Subcutaneous abdominal adipose tissue (tissue), 5 donors: ENCODE data around the gene TMEM91.
"Not testable (repeated sequence)": the region's sequence is repeated elsewhere in the genome, so short reads cannot be mapped to it uniquely, and the experiment has no call there.

Experiments
- H3K27ac ChIP-seq: one replicate; pipeline ENCODE4 v1.7.0; 2013; ENCODE audit warnings: low read depth, mild to moderate bottlenecking, inconsistent platforms, low read length, moderate library complexity
- H3K27me3 ChIP-seq, 5 donors: one replicate each; pipeline ENCODE4 v1.7.0; 2013; ENCODE audit warnings: low read length in 5 of 5, inconsistent platforms in 1 of 5; ENCODE audit not compliant: control insufficient read depth in 5 of 5, insufficient read depth in 4 of 5
- H3K36me3 ChIP-seq, 5 donors: one replicate each; pipeline ENCODE4 v1.7.0; 2013; ENCODE audit warnings: low read length in 5 of 5; ENCODE audit not compliant: control insufficient read depth in 5 of 5, insufficient read depth in 5 of 5
- H3K4me1 ChIP-seq, 5 donors: one replicate each; pipeline ENCODE4 v1.7.0; 2013; ENCODE audit warnings: low read length in 5 of 5, mild to moderate bottlenecking in 3 of 5, moderate library complexity in 1 of 5; ENCODE audit not compliant: control insufficient read depth in 5 of 5, insufficient read depth in 5 of 5
- H3K4me3 ChIP-seq, 5 donors: one replicate each; pipeline ENCODE4 v1.7.0; 2013; ENCODE audit warnings: low read length in 5 of 5, low read depth in 1 of 5
- H3K9ac ChIP-seq, 5 donors: one replicate each; pipeline ENCODE4 v1.7.0; 2013; ENCODE audit warnings: low read length in 5 of 5, mild to moderate bottlenecking in 4 of 5, moderate library complexity in 3 of 5
- H3K9me3 ChIP-seq, 5 donors: one replicate each; pipeline ENCODE4 v1.7.0; 2013; ENCODE audit warnings: low read length in 5 of 5; ENCODE audit not compliant: control insufficient read depth in 5 of 5
- donor health status: healthy.
- donor health status: healthy.
- donor health status: healthy.
- donor health status: healthy.
- donor health status: healthy.

The TMEM91 gene

DNA sequence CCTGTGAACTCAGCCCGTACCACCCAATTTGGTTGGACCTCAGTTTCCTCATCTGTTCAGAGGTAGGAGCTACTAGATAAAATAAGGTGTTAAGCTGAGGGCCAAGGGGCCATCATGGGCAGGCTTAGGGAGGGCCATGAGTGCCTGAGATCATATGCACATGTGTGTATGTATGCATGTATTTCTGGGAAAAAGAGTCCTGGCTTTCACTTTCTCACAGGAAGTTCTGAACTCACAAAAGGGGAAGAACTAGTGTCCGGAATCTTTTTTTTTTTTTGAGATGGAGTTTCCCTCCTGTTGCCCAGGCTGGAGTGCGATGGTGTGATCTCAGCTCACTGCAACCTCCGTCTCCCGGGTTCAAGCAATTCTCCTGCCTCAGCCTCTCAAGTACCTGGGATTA, 41.5 kb upstream of the TMEM91 start:
- no peak overlapping the region for H3K4me3 ChIP-seq
- peak overlapping the region; percentile 23 for H3K27ac ChIP-seq
- H3K36me3 ChIP-seq: peaks cover 0 to 40% (median 16%) of the 10 kb centered on the region in 5 donors

DNA sequence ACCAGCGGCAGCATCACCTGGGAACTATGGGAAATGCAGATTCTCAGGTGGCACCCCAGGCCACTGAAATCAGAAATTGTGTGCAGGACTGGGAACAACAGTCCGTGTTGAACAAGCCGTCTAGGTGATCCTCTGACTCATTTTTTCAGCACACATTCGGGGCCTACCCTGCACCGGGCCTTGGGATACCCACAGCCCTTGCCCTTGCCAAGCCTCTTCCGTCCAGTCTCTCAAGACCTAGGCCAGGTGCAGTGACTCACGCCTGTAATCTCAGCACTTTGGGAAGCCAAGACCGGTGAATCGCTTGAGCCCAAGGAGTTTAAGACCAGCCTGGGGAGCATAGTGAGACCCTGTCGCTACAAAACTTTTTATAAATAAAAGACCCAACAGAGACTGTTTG, 40.9 kb upstream of the TMEM91 start:
- H3K4me1 ChIP-seq: peaks cover 0 to 18% (median 2%) of the 10 kb centered on the region in 5 donors
- no peaks in the 10 kb centered on the region for H3K27me3 ChIP-seq
- H3K27ac ChIP-seq: no peak overlapping the region
- no peak overlapping the region for H3K9ac ChIP-seq
- peaks cover 0 to 41% (median 12%) of the 10 kb centered on the region in 5 donors for H3K36me3 ChIP-seq
- H3K4me3 ChIP-seq: no peak overlapping the region
- H3K9me3 ChIP-seq: no peaks in the 10 kb centered on the region

More for the DNA sequence above, 41.5 kb upstream of the TMEM91 start:
- peaks cover 0 to 21% (median 2%) of the 10 kb centered on the region in 5 donors for H3K4me1 ChIP-seq
- no peaks in the 10 kb centered on the region for H3K27me3 ChIP-seq
- no peaks in the 10 kb centered on the region for H3K9me3 ChIP-seq
- H3K9ac ChIP-seq: peak overlapping the region in 1 of 5 donors; percentile 89

DNA sequence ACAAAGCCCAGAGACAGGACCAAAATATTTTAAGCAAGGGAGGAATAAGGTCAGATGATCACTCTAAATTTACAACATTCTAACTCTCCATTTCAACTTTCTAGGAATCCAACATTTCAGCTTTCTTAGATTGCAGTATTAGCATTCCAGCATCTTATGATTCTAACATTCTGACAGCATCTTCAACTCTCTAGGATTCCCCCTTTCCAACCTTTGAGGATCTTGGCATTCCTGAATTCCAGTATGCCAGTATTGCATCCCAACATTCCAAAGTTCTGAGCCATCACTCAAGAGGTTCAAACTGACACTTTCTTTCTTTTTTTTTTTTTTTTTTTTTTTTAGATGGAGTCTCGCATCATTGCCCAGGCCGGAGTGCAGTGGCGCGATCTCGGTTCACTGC, 36.4 kb upstream of the TMEM91 start:
- Histone ChIP-seq H3K4me3 (no peak overlapping the region), H3K27me3 (no peaks in the 10 kb centered on the region), H3K9me3 (no peaks in the 10 kb centered on the region), H3K36me3 (peaks cover 3 to 50% (median 25%) of the 10 kb centered on the region in 5 donors), H3K4me1 (peaks cover 0 to 20% (median 7%) of the 10 kb centered on the region in 5 donors), H3K9ac (no peak overlapping the region), H3K27ac (no peak overlapping the region)

DNA sequence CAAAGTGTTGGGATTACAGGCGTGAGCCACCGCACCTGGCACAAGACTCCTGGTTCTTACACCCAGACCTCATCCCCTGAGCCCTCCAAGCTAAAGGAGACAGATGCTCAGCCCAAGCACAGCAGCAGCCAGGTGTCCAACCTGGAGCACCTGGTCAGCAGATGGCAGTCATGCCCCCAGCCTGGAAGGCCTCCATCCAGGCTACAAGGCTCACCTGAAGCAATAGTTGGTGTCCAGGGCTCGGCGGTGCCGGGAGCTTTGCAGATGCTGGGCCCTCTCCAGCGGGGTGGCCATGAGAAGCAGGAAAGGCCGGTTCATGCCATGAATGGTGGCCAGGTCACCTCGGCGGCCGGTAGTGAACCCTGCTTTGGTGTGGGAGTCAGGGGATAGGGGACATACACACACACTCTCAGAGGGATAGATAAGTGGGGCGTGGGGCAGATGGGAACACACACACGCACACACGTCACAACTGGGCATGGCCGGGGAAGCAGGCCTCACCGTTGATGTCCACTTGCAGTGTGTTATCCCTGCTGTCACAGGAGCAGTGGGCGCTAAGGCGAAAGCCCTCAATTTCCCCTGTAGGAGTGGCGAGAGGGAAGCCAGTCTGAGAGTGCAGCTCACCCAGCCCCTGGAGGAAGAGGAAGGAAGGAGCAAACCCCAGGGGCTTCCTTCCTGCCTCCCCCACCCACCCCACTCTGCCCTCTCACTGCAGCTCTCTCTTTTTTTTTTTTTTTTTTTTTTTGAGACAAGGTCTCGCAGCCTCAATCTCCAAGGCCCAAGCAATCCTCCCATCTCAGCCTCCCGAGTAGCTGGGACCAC, 34.5 kb upstream of the TMEM91 start:
- no peak overlapping the region for H3K4me3 ChIP-seq
- H3K36me3 ChIP-seq: peaks cover 3 to 57% (median 24%) of the 10 kb centered on the region in 5 donors
- H3K9me3 ChIP-seq: no peaks in the 10 kb centered on the region
- H3K4me1 ChIP-seq: peaks cover 0 to 13% (median 7%) of the 10 kb centered on the region in 5 donors
- no peaks in the 10 kb centered on the region for H3K27me3 ChIP-seq
- H3K27ac ChIP-seq: no peak overlapping the region
- H3K9ac ChIP-seq: no peak overlapping the region

DNA sequence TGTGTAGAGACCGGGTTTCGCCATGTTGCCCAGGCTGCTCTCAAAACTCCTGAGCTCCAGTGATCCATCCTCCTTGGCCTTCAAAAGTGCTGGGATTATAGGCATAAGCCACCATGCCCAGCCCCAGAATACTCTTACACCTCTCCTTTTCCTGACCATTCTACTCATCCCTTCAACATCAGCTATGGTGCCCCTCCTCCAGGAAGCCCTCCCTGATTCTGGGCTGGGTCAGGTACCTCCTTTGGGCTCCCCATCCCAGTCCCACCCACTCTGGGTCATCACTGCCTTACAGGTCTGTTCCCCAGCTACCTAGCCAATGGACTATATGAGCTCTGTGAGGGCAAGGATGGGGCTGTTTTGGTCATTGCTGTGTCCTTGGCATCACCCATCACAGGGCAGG, 32.2 kb upstream of the TMEM91 start:
- Histone ChIP-seq H3K9ac (no peak overlapping the region), H3K36me3 (peaks cover 3 to 61% (median 29%) of the 10 kb centered on the region in 5 donors), H3K4me3 (no peak overlapping the region), H3K9me3 (no peaks in the 10 kb centered on the region), H3K27ac (no peak overlapping the region), H3K27me3 (no peaks in the 10 kb centered on the region), H3K4me1 (peaks cover 3 to 17% (median 7%) of the 10 kb centered on the region in 5 donors)

DNA sequence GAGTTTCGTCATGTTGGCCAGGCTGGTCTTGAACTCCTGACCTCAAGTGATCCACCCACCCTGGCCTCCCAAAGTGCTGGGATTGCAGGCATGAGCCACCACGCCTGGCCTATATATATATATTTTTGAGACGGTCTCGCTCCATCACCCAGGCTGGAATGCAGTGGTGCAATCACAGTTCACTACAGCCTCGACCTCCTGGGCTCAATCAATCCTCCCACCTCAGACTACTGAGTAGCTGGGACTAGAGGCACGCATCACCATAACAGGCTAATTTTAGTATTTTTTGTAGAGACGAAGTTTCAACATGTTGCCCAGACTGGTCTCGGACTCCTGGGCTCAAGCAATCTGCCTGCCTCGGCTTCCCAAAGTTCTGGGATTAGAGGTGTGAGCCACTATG, 29.4 kb upstream of the TMEM91 start:
- H3K4me1 ChIP-seq: peaks cover 4 to 40% (median 24%) of the 10 kb centered on the region in 5 donors

DNA sequence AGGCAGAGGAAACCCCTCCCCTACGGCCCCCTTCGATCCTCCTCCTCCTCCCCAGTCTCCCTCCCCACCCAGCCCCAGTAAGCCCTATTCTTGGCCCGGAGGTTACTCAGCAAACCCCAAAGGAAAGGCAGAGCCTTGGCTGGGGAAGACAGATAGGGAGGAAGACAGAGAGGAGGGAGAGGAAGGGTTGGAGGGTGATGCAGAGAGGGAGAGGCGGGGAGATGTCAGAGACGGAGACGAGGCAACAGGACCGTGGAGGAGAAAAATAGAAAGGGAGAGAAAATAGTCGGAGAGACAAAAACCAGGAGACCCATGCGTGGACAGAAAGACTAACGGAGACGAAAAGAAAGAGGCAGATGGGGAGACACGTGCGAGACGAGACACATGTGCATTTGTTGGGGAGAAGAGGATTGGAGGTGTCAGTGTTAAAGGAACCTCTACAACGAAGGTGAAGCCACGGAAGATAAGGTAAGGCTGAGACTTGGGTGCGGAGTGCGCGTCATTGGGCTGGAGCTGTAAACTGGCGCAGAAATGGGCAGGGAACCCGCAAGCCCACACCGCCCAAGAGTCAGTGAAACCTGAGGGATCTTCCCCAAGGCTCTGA, 25.5 kb upstream of the TMEM91 start:
- Histone ChIP-seq H3K4me3 (peak overlapping the region; percentile 69 to 89 (median 79)), H3K27me3 (peaks cover 0 to 18% (median 6%) of the 10 kb centered on the region in 5 donors), H3K9me3 (no peaks in the 10 kb centered on the region), H3K9ac (peak overlapping the region in 4 of 5 donors; percentile 35 to 80 (median 78)), H3K36me3 (peaks cover 0 to 19% (median 7%) of the 10 kb centered on the region in 5 donors), H3K4me1 (peaks cover 4 to 66% (median 42%) of the 10 kb centered on the region in 5 donors), H3K27ac (peak overlapping the region; percentile 71)

More for the DNA sequence above, 29.4 kb upstream of the TMEM91 start:
- peaks cover 0 to 39% (median 25%) of the 10 kb centered on the region in 5 donors for H3K36me3 ChIP-seq
- H3K27me3 ChIP-seq: peaks cover 0 to 11% (median 3%) of the 10 kb centered on the region in 5 donors
- not testable (repeated sequence) for H3K4me3 ChIP-seq, H3K9me3 ChIP-seq, H3K27ac ChIP-seq, H3K9ac ChIP-seq

DNA sequence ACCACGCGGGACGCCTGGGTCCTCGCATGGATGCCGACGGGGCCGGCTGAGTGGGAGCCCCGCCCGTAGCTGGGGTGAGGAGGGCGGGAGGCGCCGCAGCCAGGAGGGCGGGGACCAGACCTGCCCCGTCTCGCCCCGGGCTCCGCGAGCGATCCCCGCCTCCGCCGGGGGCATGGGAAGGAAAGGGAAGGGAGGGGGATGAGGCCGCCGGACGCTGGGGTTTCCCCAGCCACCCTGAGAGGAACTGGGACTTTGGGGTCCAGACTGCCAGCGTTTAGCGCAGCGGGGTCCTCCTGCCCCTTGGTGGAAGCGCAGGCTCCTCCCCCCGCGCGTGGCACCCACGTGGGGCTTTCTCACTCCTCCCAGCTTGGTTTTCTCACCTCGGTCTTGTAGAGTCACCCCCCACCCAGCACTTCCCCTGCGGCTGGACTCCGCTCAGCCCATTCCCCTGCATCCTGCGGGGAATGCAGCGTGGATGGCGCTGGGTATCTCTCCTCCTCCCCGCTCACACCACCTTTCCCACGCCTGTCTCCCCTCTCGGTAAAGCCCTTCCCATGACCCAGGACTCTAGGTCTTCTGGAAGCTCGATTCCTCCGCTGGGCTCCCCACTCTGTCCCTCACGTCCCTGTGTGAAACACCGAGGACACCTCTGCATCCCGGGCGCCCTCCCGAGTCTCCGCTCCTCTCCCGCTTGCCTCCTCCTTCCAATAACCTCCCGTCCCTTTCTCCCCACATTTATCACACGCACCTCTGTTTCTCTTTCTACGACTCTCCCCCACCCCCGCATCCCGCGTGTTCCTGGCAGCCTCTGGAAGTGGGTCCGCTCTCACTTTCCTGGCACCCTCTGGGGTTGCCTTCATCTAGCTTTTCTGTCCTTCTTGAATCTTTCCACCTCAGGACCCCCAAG, 24.7 kb upstream of the TMEM91 start:
- no peaks in the 10 kb centered on the region for H3K9me3 ChIP-seq
- H3K4me3 ChIP-seq: peak overlapping the region; percentile 69 to 89 (median 83)
- peaks cover 0 to 12% (median 5%) of the 10 kb centered on the region in 5 donors for H3K36me3 ChIP-seq
- H3K4me1 ChIP-seq: peaks cover 4 to 70% (median 42%) of the 10 kb centered on the region in 5 donors
- H3K27me3 ChIP-seq: peaks cover 0 to 18% (median 6%) of the 10 kb centered on the region in 5 donors
- H3K9ac ChIP-seq: peak overlapping the region; percentile 9 to 80 (median 77)
- H3K27ac ChIP-seq: peak overlapping the region; percentile 71

DNA sequence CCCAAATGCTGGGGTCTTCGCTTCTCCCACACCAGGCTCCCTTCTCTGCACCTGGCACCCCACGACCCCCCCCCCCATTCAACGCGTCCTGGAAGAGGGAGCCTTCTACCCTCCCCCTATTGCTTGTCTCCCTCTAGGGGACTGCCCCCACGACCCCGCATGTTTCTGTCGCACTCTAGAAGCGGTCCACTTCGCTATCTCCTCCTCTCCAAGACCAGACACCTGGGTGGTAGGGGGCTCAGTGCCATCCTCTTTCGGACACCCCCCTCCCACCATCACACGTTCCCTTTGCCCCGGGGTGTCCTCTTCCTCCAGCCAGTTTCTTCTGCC, 24.1 kb upstream of the TMEM91 start:
- Histone ChIP-seq H3K27ac (peak overlapping the region; percentile 71), H3K9ac (peak overlapping the region in 4 of 5 donors; percentile 9 to 80 (median 78)), H3K36me3 (peaks cover 0 to 8% (median 2%) of the 10 kb centered on the region in 5 donors), H3K4me3 (peak overlapping the region; percentile 69 to 89 (median 83)), H3K9me3 (no peaks in the 10 kb centered on the region), H3K27me3 (peaks cover 0 to 18% (median 6%) of the 10 kb centered on the region in 5 donors), H3K4me1 (peaks cover 4 to 77% (median 42%) of the 10 kb centered on the region in 5 donors)
